Activated CD4-positive, CD25-positive, alpha-beta regulatory T cell (primary cell): ENCODE data around the gene P2RY14.

Source experiments
- DNase-seq, 4 experiments: peaks; one replicate each; lab custom pipeline; 2025; lab: John Stamatoyannopoulos, UW

P2RY14 gene

DNA sequence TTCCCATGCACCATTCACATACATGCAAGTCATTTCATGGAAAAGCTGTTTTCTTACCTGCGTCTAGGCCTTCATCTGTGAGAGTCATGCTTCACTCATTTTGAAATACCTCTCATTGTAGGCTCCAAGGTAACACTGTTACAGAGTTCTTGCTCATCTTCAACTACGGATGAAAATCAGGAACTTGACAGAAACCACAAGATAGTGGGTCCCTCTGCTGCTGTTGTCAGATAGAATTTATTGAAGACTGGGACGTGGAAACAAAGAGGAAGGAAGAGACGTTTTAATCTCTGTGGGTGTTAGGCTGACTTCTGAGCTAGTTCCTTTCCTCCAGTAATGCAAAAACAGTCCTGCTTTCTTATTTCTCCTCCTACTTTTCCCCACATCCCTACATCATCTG, at the start of gene P2RY14:
TSS of gene P2RY14 (minus strand) at position 313 of the 400 bp plus-strand sequence. CDS start 64,226 bp downstream, outside the sequence.
- DNase-seq = no peak

DNA sequence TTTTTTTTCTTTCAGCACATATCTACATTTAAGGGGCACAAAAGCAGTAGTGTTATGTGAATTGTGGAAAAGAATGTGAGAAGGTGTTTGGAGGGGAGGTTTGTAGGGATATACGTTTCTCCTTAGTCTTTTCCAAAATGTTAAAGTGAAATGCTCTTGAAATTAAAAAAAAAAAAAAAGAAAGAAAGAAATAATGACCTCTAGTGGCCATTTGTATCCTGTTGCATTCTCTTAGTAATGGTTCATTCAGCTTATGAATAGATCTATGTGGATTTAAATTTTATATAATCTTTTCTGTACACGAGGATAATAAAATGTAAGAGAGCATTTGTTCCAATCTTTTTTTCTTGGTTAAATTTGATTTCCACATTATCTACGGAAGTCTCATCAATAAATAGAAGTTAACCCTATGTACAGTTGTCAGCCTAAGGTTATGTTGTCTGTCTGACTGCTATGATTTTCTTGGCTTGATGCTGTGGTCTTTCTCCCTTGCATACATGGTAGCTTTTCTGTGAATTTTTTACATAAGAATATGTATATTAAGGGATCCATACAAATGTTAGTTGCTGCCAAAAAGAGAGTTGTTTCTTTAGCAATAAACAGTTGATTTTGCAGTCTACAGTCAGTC, 49.3 kb upstream of the P2RY14 start:
- no peak for DNase-seq

DNA sequence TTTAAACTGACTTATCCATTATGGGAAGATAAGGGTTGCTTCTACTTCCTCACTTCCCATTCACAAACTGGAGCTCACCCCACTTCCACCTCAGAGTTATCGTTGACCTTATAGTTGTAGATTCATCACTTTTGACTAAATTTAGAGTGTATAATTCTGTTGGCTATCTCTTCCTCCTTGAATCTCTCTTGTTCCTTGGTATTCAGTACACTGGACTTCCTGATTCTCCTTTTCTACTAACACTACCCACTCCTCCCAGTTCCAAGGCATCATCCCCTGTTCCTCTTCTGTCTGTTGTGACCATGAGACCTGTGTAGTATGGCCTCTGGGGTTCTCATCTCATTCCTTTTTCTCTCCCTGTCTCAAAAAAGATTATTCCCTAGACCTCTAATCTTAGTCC, 44.2 kb upstream of the P2RY14 start:
- DNase-seq = no peak

DNA sequence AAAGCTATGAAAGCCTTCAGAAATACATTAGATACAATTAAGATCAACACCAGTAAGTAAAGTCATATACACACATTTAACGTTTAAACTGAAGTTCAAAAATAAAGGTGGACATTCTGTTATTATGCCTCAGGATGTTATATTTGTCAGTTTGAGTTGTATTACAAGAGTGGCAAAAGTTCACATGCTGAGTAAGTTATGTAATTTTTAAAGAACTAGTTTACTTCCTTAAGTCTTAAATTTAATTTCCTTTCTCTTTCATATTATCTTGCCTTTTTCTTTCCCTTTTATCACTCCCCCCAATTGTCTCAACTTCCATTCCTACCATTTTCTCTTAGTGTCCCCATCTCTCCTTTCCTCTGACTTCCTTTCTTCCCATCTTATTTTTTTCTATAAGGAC, 43.2 kb upstream of the P2RY14 start:
- no peak for DNase-seq

DNA sequence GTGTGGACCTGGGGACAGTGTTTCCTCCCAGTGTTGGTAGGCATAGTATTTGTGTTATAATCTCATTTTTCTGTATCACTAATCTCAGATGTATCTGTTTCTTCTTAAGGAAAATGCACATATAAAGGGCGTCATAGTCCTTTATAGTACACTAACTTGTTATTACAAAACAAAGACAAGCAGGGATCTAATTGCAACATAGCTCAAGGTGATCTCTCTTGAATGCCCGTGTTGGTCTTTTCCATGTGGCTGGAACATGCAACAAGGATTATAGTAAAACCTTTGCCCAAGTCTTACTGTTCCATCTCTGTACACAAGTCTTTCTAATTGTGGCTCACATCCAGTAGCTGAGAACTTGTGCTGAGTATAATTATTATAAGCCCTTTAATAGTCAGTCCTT, 41.8 kb upstream of the P2RY14 start:
- no peak for DNase-seq

DNA sequence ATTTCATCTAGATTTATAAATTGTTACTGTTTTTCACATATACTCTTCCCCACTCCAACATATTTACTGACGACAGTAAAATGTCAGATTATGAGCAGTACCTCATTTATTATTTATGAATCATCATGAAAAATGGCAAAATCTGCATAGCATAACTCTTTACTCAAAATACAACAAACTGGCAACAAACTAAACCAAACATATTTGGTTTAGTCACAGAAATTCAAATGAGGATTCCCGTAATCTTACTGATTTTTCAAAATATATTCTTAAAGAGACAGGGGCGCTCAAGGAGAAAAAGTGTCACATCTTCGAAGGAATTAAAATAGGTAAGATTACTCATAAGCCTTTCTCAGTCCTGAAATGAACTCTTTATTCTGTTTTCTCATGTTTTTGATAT, 41.3 kb upstream of the P2RY14 start:
- DNase-seq = no peak

DNA sequence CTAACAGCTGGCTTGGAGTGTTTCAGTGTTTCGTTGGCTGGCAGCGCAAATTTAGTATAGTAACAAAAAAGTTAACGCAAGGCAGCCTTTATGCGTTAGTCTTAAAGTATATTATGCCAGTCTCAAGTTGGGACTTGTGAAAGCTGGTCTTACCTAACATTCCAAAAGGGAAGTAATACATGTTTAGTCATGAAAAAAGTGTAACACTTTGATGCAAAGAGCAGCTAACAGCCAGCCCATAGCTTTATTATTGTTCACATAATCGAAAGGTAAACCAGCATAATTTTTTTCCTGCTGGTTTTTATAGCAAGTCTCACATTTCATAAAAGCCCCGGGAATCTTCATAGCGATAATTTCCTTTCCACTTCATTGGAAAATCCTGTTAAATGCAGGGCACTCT, 40.6 kb upstream of the P2RY14 start:
- DNase-seq = no peak

DNA sequence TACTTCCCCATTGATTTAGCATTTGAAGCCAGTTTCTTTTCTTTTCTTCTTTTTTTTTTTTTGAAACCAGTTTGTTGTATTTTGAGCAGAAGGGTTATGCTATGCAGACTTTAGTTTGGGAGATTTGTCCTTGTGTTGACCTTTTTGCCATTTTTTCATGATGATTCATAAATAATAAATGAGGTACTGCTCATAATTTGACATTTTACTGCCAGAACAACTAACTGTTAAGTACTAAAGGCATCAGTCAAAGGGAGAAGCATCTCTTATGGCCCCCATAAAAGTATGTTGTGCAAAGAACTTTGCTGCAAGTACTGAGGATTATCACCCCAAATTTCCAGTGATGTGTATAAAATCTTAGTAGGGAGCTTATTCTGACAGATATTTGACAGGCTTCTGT, 40.0 kb upstream of the P2RY14 start:
- no peak for DNase-seq

DNA sequence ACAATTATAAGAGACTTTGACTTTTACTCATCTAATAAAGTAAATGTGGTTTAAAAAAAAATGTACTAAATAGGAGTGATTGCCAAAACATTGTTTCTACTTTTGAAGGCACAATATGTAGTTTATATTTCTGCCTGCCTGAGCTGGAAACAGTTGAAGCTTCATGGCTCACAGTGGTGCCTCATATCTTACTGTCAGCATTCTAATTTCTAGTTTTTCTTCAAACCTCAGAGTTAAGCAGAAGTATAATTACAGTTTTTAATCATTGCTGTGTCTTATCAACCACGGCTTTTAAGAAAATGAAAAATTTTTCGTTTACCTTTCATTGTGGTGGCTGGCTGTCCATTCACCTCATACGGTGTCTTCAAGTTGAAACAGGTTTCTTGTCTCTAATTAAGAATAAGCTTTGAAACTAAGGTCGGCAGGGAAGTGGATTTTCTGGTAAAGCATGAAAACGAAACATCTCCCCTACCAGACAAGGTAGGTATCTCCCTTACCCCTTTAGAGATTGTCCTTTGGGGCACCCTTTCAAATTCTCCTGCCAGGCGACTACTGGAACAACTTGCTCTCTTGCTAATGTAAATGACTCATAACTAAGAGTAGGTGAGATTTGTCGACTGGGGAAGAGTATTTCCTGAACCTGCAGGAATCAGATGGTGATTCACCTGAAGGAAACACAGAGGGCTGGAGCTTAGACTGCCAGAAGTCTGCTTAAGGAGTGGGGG, 38.1 kb upstream of the P2RY14 start, which contains the start of gene GPR87:
TSS of gene GPR87 (minus strand) at position 554 of the 725 bp plus-strand sequence. CDS start 16,720 bp downstream, outside the sequence.
- DNase-seq = no peak

DNA sequence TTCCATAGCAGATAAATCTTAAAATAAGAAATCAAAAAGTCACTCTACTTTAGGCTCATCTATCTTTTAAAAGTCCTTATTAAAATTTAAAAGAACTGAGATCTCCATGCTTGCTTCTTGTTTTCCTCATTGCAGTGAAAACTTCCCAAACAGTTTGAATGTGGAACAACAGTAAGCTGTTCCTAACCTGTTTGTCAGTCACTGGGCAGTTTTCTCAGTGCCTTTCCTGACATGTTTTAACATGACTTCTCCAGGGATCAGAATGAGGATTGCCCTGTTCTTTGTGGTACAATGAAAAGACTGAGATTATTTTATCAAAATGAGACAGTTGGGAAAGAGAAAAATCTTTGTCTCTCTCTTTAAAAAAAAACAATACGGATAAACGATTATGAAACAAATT, 37.5 kb upstream of the P2RY14 start:
- no peak for DNase-seq

DNA sequence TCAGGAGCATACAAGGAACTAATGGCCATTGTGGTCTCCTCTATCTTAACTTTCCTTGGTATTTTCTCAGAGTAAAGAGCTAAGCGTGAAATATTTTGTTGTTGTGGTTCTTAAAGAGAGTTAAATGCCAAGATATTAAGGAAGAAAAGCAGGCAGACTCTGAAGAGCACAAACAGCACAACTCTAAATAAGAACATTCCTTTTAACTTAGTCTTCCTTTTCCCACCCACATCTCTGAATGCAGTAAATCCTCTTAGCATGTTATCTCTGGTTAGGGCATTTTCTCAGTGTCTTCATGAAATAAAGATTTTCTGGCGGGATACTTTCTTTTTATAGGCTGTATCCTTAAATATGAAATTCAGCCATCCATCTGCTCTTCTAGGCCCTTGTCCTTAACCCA, 36.8 kb upstream of the P2RY14 start:
- no peak for DNase-seq

DNA sequence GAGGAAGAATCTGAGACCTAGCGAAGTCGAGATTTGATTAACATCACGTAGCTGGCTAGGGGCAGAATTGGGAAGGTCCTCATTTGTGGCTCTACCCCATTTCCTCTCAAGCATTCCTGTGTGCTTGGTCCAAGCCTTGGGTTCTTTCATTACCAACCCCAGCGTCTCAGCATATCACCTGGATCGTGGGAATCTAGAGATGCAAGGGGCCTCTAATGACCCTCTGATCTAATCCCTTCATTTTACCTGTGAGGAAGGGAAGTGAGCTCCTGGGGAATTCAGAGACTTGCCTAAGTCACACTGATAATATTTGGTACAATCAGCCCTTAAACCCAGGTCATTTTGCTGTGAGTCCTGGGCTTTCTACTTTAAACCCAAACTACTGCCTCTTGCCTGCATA, 36.3 kb upstream of the P2RY14 start:
- DNase-seq = no peak

DNA sequence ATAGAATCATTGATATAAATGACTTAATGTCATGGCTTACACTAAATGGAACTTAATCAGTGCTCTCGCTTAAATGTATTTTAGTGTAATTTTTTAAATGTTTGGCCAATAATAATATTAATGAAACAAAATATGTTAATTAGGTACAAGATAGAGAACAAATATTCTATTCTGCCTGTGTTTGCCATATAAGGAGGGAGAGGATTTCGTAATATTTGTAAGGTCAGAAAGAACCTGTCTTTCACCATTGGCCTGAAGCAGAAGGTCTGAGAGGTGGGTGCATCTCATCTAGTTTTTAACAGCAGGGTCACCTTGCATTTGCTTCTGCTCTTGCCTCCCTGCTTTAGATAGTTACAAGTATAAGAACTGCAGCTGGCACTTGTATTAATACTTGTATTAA, 35.8 kb upstream of the P2RY14 start:
- DNase-seq = no peak

DNA sequence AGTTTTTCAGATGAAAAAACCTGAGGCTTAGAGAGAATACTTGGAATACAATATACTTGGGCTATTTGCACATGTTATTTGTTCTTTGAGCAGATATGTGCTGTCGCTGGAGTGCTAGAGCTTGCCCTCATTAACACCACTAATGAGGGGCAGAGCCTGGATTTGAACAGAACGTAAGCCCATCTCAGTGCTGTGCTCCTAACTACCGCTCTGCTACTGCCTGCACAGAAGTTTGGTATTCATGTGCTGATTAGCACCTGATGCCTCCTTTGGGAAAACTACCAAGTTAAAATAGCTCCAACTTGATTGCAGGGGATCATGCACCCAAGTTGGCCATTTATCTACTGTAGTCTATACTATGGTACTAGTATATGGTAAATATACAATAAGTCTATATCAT, 34.6 kb upstream of the P2RY14 start:
- DNase-seq = no peak

DNA sequence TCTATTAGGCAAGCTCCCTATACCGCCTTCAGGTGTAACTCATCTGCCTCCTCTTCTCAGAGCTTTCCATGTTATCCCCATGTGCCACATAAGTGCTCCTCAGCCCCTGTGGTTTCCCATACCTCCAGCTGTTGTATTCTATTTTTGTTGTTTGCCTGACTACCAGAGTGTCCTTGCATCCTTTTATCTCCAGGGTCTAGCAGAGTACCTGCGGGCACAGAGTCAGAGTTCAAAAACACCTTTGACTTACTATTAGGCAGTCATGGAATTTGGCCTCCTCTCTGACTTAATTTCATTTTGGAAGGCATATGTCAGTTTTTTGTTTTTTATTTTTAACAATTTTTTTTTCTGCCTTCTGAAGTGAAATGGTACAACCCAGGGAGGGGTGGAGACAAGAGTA, 31.2 kb upstream of the P2RY14 start:
- no peak for DNase-seq

DNA sequence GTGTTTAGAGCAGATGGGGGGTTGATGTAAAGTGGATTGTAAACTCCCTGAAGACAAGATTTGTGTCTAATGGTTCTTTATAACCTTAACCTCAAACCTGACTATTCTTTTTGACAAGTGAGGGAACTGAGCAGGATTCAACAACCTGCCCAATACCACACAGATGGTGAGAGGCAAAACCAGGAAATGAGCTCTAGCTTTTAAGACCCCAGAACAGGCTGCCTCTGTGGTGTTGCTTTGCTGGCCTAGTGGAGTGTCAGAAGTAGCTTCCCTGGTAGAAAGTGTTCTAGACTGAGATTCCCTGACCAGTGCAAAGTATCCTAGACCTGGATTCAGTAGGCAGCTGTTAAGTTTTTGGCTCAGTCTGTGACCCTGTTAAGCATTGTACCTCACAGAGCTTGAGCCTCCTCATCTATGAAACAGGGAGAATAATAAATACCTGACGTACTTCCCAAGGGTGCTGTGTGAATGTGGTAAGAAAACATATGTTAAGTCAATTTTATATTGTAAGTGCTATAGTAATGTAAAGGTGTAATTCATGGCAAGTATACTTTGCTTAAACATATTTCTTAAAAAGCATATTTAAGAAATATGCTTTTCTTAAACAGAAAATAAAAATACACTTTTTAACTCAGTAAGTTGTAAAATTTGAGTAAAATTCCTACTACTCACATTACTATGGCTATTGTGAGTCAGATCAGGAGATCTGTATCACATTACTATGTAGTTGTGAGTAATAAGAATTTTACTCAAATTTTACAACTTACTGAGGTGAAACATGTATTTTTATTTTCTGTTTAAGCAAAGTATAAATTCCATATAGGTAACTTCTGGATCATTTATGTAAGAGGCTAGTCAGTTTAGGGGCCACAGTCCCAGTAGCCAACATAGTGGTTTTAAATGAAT, 29.5 kb upstream of the P2RY14 start:
- no peak for DNase-seq

DNA sequence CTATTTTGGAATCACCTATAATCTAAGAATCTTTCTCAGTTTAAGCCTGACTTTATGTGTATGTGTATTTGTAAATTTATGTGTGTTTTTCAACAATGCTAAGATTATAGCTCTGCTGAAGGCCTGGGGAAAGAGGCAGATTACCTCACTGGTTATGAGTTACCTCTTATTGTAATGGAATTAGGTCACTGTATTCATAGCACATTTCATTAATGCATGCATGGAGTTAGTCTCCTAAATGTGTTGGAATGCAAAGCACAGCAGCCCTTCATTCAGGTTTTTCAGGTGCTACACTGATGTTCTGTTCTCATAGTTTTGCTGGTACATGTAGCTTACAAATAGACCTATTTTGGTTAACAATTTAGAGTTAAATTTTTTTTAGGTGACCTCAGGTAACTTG, 28.8 kb upstream of the P2RY14 start:
- DNase-seq = no peak

DNA sequence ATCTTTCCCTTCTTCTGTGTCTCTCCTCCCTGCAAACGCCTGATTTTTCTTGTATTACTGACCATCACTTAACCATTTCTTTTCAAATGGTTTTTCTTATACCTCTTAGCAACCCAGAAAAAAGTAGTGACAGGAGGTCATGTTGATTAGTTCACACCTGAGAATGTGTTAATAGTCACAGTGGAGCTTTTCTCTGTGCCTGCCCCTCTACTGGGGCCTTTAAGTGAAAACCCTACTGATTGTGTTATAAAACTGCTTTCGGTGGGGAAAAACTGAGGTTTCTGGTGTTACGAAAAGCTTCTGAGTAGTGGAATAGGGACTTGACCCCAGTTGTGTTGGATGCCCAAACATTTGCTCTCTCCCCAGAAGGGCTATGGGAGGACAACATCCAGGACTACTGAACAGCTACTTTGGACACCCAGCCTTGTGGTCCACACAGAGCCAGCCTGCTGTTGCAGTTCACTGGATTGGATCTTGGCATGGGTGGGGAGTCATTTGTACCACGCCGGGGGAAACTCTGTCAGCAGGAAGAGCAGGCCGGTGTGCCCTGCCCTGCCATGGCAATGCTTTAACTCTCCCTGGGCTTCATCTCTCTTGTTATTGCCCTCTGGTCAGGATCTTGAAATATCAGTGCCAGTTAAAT, 27.9 kb upstream of the P2RY14 start:
- no peak for DNase-seq

DNA sequence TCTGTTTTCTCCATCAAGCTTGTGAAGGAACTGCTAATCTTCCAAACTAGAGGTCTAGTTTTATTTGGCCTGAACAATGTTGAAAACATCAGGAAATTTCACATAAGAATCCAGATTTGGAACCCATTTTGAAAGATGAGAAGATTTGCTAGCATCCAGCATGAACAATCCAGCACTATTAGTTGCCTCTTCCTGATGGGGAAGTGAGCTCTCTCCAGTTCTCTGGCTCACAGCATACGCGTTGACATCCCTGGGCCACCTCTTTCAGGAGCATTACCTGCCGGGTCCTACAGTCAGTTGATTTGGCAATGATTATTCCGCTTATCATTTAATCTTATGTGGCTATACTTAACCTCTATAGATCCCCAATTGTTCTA, 27.4 kb upstream of the P2RY14 start:
- no peak for DNase-seq

DNA sequence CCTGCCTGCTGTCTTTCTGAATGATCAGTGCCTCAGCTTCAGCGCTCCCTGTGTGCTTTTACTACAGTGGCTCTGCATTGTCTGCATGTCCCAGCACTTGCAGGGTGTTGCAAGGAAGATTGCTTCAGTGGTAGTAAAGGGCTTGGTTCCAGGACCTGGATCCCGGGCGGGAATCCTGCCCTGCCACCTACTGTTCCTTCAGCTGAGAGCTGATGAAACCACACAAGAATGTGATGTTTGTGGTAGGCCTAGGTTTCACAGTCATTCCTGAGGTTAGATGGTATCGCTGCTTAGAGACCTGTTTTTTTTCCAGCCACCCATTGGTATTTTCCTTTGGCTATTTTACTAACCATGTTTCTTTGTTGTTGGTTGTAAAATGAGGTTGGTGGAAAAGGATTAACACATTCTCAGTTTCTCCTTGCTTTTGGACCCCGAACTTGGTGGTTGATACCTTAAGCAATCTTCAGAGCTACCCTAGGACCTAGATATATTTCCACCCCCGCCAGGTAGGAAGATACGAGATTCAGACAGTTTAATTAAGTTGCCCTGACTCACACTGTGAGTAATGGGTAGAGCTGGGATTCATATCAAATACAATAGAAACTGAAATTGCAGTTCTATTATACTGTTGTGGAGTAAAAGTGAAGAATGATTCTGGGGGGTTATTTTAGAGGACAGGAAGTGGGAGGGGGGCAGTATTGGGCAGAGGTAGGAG, 26.9 kb upstream of the P2RY14 start:
- DNase-seq = no peak

DNA sequence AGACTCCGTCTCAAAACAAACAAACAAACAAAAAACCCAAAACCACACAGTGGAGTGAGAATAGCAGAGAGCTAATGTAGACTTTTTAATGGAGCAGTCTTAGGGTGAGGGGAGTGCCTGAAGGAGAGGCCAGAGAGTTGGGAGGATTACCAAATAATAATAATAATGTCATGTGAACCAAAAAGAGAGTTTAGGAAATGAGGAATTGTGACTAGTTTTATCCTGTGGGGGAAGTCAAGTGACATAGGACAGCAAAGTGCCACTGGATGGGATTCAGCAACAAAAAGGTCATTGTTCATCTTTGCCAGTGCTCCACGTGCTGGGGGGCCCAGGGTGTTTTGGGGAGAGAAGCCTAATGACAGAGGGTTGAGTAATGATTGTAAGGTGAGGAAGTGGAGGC, 25.4 kb upstream of the P2RY14 start:
- DNase-seq = no peak

DNA sequence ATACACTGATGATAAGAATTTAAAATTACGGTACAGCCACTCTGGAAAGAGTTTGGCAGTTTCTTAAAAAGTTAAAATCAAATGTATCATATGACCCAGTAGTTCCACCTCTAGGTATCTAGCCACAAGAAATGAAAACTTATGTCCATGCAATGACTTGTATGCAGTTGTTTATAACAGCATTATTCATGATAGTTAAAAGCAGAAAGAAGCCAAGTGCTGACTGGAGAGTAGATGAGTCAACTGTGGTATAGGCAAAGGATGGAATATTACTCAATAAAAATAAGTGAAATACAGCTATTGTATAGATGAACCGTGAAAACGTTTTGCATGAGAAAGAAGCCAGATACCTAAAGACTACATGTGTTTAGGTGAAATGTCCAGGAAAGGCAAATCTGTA, 23.4 kb upstream of the P2RY14 start:
- no peak for DNase-seq
